ENCODE data around the gene GFRA4.

GFRA4 gene

GRCh38 chr20:3658019-3658715 is 5.0 kb downstream of the GFRA4 start:
- no peak overlapping the region for H3K4me2 ChIP-seq (ENCODE audit: low read length)
- H3K9me3 ChIP-seq (ENCODE audit: control insufficient read depth, low read length) = no peaks in the 10 kb centered on the region
- no peaks in the 10 kb centered on the region for H3K36me3 ChIP-seq (ENCODE audit: control insufficient read depth, insufficient read depth, low read length)
- H2AFZ ChIP-seq = no peak overlapping the region
- no peak overlapping the region for H3K27ac ChIP-seq
- H3K4me3 ChIP-seq (ENCODE audit: low read depth, low read length) = no peak overlapping the region
- no peaks in the 10 kb centered on the region for H3K4me1 ChIP-seq
- H3K9ac ChIP-seq = no peak overlapping the region
- H3K27me3 ChIP-seq (ENCODE audit: control insufficient read depth, insufficient read depth, low read length) = peaks cover 10% of the 10 kb centered on the region
- no peaks in the 10 kb centered on the region for H3K79me2 ChIP-seq
- no peak for TF ChIP-seq CTCF (IDR thresholded peaks at IDR 0.05)

GRCh38 chr20:3655131-3655405 is 8.1 kb downstream of the GFRA4 start:
- no peak overlapping the region for H3K9ac ChIP-seq
- no peak overlapping the region for H3K4me2 ChIP-seq (ENCODE audit: low read length)
- H3K36me3 ChIP-seq (ENCODE audit: control insufficient read depth, insufficient read depth, low read length) = no peaks in the 10 kb centered on the region
- no peak for TF ChIP-seq CTCF (IDR thresholded peaks at IDR 0.05)
- H3K79me2 ChIP-seq = no peaks in the 10 kb centered on the region
- H3K27me3 ChIP-seq (ENCODE audit: control insufficient read depth, insufficient read depth, low read length) = peaks cover 5% of the 10 kb centered on the region
- H3K9me3 ChIP-seq (ENCODE audit: control insufficient read depth, low read length) = no peaks in the 10 kb centered on the region
- no peaks in the 10 kb centered on the region for H3K4me1 ChIP-seq
- no peak overlapping the region for H2AFZ ChIP-seq
- H3K27ac ChIP-seq = no peak overlapping the region
- H3K4me3 ChIP-seq (ENCODE audit: low read depth, low read length) = no peak overlapping the region

GRCh38 chr20:3654326-3655130 is 8.7 kb downstream of the GFRA4 start:
- Histone ChIP-seq H3K4me3 (ENCODE audit: low read depth, low read length) (no peak overlapping the region), H3K9me3 (ENCODE audit: control insufficient read depth, low read length) (no peaks in the 10 kb centered on the region), H3K27me3 (ENCODE audit: control insufficient read depth, insufficient read depth, low read length) (no peaks in the 10 kb centered on the region), H3K4me1 (no peaks in the 10 kb centered on the region), H3K27ac (no peak overlapping the region), H3K9ac (no peak overlapping the region), H3K79me2 (no peaks in the 10 kb centered on the region), H3K36me3 (ENCODE audit: control insufficient read depth, insufficient read depth, low read length) (no peaks in the 10 kb centered on the region), H2AFZ (no peak overlapping the region), H3K4me2 (ENCODE audit: low read length) (no peak overlapping the region)
- no peak for TF ChIP-seq CTCF (IDR thresholded peaks at IDR 0.05)

- H3K4me2 ChIP-seq (ENCODE audit: low read length) = no peak overlapping the region
- no peaks in the 10 kb centered on the region for H3K36me3 ChIP-seq (ENCODE audit: control insufficient read depth, insufficient read depth, low read length)
- H3K4me3 ChIP-seq (ENCODE audit: low read depth, low read length) = no peak overlapping the region
- H3K27me3 ChIP-seq (ENCODE audit: control insufficient read depth, insufficient read depth, low read length) = no peaks in the 10 kb centered on the region
- H2AFZ ChIP-seq = no peak overlapping the region
- no peaks in the 10 kb centered on the region for H3K79me2 ChIP-seq
- no peaks in the 10 kb centered on the region for H3K4me1 ChIP-seq
- H3K9ac ChIP-seq = no peak overlapping the region
- TF ChIP-seq CTCF (IDR thresholded peaks at IDR 0.05) = no peak
- H3K27ac ChIP-seq = no peak overlapping the region
- no peaks in the 10 kb centered on the region for H3K9me3 ChIP-seq (ENCODE audit: control insufficient read depth, low read length)
These were observed 9.3 kb downstream of the GFRA4 start for GRCh38 chr20:3653921-3654320.

All from parathyroid adenoma (tissue), 2 donors.